ENCODE data around the gene MRGPRG.

Gene MRGPRG

DNA sequence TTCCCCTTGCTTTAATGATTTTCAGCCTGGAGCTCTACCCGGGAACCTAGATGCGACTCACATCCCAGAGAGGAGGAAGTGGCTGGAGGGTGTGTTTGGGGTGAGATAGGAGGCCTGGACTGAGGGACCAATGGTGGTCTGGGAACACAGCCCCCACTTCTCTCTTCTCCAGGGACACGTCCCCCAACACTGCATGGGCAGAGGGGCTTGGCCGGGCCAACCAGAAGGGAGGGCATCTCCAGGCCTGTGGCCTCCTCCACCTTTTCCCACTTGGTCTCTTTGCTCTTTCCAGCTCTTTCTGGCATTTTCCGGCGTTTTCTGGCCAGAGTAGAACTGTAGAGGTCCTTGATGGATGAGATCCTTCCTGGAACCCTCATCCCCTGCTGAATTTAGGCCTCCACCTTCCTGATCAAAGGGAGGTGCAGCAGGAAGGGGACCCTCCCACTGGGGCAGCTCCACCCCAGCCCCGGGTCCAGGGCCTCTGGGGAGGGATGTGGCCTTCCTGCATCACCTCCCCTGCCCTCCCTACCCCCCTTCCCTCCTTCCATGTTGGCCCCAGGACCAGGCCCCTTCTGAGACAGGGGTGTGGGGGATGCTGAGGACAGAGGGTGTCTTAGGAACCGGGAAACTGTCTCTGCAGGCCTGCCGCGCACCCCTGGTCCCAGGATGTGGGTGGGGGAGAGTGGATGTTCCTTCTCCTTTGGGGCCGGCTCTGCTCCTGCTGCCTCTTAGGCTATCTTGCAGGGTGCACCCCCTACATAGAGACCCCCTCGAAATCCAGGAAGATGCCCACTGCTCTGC is 24.4 kb downstream of the MRGPRG start:
- no peak for DNase-seq

- DNase-seq = no peak
Observed at GRCh38 chr11:3193373-3194015, 25.1 kb downstream of the MRGPRG start.

- DNase-seq = no peak
Observed at GRCh38 chr11:3192511-3193372, 25.9 kb downstream of the MRGPRG start.

- DNase-seq = no peak
Observed at GRCh38 chr11:3191586-3192324, 26.9 kb downstream of the MRGPRG start.

DNA sequence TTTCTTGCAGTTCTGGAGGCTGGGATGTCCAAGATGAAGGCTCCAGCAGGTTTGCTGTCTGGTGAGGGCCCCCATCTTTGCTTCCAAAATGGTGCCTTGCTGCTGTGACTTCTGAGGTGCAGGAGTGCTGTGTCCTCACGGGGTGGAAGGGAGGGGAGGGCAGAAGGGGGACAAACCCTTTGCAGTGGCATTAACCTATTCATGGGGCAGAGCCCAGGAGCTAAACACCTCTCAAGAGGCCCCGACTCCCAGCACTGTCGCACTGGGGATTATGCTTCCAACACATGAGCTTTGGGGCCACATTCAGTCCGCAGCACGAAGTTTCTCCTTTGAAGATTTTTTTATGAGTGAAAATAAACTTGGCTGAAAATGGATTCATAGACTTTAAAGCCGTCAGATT is 28.0 kb downstream of the MRGPRG start:
- no peak for DNase-seq

DNA sequence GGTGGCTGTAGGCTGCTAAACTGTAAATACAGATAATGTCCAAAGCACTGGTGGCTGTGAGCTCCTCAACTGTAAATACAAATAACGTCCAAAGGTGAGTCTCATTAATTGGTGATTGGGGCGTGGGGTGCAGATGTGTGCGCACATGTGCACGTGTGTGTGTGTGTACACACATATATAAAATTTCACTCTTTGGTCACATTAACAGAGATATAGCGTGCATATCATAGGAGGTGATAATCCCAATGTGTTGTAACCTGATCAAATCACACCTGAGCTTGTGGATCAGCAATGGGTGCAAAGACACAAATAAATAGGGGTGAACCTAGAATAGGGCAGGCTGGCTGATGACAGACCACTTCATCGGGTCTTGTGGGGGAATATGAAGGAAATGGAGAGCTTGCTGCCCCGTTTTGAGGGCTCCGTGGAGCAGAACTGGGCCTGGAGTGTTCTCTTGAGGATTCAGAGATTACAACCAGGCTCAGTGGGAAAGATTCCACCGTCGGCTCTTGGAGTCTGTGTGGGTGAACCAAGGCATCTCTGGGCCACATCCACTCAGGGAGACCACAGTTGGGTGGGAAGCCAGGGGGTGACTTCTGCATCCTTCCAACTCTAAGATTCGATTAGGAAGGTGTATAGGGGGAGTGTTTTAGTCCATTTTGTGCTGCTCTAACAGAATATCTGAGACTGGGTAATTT is 28.6 kb downstream of the MRGPRG start:
- no peak for DNase-seq

- no peak for DNase-seq
Observed at GRCh38 chr11:3189196-3189843, 29.3 kb downstream of the MRGPRG start.

- DNase-seq = no peak
Observed at GRCh38 chr11:3188496-3189195, 30.0 kb downstream of the MRGPRG start.

DNA sequence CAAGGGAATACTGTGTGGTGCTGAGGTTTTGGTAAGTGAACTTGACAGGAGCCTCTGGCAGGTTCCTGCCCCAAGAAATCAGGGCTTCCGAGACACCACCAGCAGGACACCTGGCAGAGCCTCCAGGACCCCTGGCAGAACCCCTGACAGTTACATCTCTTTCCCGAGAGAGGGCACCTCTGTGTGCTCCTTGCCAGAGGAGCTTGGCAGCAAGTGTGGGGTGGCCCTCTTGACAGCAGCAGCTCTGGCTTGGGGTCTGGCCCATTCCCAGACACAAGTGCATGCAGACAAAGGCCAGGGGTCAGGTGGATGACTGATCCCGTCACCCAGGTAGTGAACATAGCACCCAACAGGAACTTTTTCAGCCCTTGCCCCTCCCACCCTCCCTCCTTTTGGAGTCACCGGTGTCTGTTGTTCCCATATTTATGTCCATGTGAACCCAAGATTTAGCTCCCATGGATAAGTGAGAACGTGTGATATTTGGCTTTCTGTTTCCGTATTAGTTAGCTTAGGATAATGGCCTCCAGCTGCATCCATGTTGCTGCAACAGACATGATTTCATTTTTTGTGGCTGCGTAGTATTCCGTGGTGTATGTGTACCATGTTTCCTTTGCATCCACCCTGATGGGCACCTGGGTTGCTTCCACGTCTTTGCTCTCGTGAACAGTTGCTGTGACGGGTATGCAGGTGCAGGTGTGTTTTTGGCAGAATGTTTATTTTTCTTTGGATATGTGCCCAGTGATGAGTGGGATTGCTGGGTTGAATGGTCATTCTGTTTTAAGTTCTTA is 32.3 kb downstream of the MRGPRG start:
- DNase-seq = no peak

DNA sequence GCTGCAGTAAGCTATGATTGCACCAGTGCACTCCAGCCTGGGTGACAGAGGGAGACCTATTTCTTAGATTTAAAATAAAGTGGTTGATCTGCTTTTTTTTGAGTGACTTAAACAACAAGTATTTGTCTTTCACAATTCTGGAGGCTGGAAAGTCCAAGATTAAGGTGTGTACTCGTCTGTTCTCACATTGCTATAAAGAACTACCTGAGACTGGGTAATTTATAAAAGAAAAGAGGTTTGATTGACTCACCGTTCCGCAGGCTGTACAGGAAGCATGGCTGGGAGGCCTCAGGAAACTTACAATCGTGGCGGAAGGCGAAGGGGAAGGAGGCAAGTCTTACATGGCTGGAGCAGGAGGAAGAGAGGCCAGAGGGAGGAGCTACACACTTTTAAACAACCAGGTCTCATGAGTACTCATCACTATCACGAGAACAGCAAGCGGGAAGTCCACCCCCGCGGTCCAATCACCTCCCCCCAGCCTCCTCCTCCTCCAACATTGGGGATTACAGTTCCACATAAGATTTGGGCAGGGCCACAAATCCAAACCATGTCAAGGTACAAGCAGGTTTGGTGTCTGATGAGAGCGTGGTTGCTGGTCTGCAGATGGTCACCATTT is 33.8 kb downstream of the MRGPRG start:
- no peak for DNase-seq

GRCh38 chr11:3183523-3183922 is 35.1 kb downstream of the MRGPRG start:
- no peak for DNase-seq

- DNase-seq = no peak
Observed at GRCh38 chr11:3182462-3182852, 36.2 kb downstream of the MRGPRG start.

DNA sequence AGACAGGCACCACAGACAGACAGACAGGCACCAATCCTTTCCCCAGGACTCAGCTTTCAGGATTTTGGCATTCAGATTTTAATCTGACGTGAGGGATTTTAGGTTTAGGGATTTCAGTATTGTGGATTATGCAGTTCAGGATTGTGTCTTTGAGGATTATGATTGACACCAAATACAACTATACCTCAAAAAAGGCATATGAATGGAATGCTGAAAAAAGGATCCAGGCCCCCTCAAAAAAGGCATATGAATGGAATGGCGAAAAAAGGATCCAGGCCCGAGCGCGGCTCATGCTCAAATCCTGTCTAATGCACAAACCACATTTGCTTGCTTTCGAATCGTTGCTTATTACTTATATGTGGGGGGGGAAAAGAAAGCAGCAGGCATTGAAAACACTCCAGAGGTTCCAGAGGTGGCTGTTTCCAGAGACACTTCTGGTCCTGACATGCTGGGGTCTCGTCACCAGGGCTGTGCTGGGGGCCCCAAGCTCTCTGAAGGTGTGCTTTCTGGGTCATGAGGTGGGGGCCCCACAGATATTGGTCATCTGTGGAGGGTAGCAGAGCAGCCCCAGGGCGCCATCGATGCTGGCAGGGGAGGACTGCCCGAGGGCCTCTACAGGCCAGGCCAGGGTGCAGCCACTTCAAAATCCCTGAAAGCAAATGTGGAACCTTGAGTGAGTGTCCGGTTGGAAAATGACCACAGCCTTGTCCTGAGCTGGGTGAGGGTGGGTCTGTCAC is 36.7 kb downstream of the MRGPRG start:
- no peak for DNase-seq

- no peak for DNase-seq
Observed at GRCh38 chr11:3180869-3181268, 37.7 kb downstream of the MRGPRG start.

GRCh38 chr11:3178349-3178748 is 40.3 kb downstream of the MRGPRG start:
- DNase-seq = peak; percentile 77

DNA sequence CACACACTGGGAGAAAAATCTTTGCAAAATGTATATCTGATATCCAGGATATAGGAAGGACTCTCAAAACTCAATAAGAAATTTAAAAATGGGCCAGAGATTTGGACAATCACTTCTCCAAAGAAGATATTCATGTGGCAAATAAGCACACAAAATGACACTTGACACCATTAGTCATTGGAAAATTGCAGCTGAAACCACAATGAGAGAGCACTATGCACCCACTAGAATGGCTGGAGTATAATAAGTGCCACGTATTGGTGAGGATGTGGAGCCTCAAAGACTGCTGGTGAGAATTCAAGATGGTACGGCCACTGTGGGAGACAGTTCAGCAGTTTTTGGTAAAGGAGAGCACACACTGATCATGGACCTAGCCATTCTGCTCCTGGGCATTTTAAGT is 40.7 kb downstream of the MRGPRG start:
- DNase-seq = peak; percentile 45

DNA sequence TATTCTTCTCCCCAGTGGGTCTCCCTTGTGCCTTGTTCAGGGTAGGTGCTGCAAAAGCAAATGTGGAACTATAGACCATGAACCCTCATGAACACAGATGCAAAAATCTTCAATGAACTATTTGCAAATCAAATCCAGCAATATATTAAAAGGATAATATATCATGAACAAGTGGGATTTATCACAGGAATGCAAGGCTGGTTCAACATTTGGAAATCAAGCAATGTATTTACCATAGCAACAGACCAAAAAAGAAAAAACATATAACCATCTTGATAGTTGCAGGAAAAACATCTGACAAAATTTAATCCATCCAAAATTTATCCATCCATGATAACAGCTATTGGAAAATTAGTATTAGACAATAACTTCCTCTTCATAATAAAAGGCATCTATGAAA is 42.1 kb downstream of the MRGPRG start:
- no peak for DNase-seq

- DNase-seq = no peak
Observed at GRCh38 chr11:3175194-3175593, 43.4 kb downstream of the MRGPRG start.

GRCh38 chr11:3174387-3174786 is 44.2 kb downstream of the MRGPRG start:
- DNase-seq = no peak

All from fibroblast of skin of right biceps (primary cell).